ENCODE measurements around the gene ENPP6.
"Not testable (repeated sequence)": the region's sequence is repeated elsewhere in the genome, so short reads cannot be mapped to it uniquely, and the experiment has no call there.

Gene ENPP6

DNA sequence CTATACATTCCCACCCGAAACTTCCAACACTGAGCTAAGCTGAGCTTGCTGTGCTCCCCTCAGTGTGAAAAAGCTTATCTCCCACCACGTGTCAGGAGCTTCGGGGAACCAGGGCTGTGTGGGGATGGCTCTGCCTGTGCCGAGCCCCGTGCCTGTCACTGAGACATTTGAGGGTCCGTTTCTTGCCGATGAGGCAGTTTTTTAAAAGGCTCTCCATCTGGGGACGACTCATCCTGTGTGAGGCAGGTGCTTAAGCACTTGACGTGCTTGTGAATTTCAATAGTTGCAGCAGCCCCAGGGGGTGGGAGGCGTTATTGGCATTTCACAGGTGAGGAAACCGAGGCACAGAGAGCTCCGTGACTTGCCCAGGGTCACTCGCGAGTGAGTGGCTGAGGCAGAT is 160.8 kb downstream of the ENPP6 start:
- TF ChIP-seq POLR2A (IDR thresholded peaks at IDR 0.05; ENCODE audit: low read depth, low read length) = no peak
- no peak for TF ChIP-seq PAX5 (IDR thresholded peaks at IDR 0.05; ENCODE audit: insufficient read depth, low read length, severe bottlenecking)
- DNase-seq (ENCODE audit: insufficient read length, low spot score) (no peak), FAIRE-seq (no peak)

DNA sequence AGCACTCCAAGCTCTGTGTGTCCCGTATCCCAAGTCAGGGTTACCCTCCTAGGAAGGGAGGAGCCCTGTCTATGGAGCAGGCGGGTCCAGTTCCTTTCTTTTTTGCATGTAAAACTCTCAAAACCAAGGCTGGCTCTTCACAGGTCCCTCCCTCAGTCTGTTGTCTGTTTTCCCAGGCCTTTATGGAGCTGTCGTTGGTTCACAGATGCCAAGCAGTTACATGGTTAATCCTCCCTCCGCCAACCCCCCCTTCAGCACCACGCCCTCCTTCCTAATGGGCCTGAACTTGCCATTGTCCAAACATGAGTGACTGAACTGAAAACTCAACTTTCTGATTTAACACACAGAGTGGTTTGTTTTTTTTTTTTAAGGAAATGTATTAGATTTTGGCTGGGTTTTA is 164.2 kb downstream of the ENPP6 start:
- no peak for FAIRE-seq
- DNase-seq (ENCODE audit: insufficient read length, low spot score) = no peak
- TF ChIP-seq PAX5 (IDR thresholded peaks at IDR 0.05; ENCODE audit: insufficient read depth, low read length, severe bottlenecking) = no peak

DNA sequence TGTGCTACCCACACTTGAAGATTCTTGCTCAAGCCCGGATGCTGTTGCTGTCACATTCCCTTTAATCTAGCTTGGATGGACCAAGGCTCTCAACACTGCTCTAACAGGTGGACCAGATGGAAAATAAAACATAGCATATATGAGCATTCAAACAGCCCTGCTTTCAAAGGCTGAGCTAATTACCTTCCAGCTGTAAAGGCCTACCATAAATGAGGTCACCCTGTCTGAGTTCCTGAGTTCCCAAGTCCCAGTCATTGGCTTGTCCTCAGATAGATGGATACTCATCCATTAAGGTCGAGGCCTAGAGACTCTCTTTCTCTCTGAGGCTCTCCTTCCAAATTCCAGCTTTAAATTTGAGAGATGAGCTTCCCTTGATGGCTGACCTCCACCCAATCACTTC is 165.1 kb downstream of the ENPP6 start:
- no peak for FAIRE-seq
- TF ChIP-seq TAF1 (IDR thresholded peaks at IDR 0.05; ENCODE audit: low read depth, low read length) (no peak), SPI1 (IDR thresholded peaks at IDR 0.05; ENCODE audit: low read depth, low read length) (no peak), POLR2A (IDR thresholded peaks at IDR 0.05; ENCODE audit: low read depth, low read length) (no peak), POU2F2 (IDR thresholded peaks at IDR 0.05; ENCODE audit: low read depth, low read length) (no peak), POLR2AphosphoS5 (IDR thresholded peaks at IDR 0.05; ENCODE audit: low read depth, low read length) (no peak), PAX5 (IDR thresholded peaks at IDR 0.05; ENCODE audit: insufficient read depth, low read length, severe bottlenecking) (no peak)
- DNase-seq (ENCODE audit: insufficient read length, low spot score) = no peak

DNA sequence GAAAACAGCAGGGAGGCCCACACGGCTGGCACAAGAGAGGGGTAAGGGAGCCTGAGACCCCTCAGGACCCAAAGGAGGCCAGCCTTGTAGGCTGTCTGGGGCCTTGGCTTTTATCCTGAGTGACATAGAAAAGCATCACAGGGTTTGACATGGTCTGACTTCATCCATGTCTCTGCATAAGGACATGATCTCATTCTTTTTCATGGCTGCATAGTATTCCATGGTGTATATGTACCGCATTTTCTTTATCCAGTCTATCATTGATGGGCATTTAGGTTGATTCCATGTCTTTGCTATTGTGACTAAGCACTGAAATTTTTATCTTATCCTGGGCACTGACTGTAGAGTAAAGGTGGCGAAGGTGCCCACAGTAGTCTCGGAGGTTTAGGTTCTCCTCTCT is 166.4 kb downstream of the ENPP6 start:
- FAIRE-seq; DNase-seq (ENCODE audit: insufficient read length, low spot score): not testable (repeated sequence)

DNA sequence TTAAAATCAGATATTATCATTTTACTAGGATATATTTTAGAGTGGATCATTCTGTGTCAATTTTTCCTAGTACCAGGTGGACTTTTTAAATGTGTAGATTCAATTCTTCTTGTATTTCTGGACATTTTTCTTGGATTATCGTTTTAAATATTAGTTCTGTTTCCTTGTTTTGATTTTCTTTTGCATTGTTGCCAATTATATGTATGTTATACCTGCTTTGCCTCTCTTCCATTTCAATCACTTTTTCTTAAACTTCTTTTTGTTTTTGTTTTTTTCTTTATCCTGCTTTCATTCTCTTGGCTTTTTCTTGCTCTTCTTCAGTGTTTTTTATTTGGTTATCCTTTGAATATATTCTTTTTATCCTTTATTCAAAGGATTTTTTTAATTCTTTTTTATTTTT is 171.5 kb downstream of the ENPP6 start:
- TF ChIP-seq POU2F2 (IDR thresholded peaks at IDR 0.05; ENCODE audit: low read depth, low read length) = no peak
- TF ChIP-seq POLR2A (IDR thresholded peaks at IDR 0.05; ENCODE audit: low read depth, low read length) = no peak
- TF ChIP-seq POLR2AphosphoS5 (IDR thresholded peaks at IDR 0.05; ENCODE audit: low read depth, low read length) = no peak
- no peak for TF ChIP-seq TAF1 (IDR thresholded peaks at IDR 0.05; ENCODE audit: low read depth, low read length)
- no peak for TF ChIP-seq SPI1 (IDR thresholded peaks at IDR 0.05; ENCODE audit: low read depth, low read length)
- no peak for TF ChIP-seq PAX5 (IDR thresholded peaks at IDR 0.05; ENCODE audit: insufficient read depth, low read length, severe bottlenecking)
- no peak for DNase-seq (ENCODE audit: insufficient read length, low spot score)
- no peak for FAIRE-seq

DNA sequence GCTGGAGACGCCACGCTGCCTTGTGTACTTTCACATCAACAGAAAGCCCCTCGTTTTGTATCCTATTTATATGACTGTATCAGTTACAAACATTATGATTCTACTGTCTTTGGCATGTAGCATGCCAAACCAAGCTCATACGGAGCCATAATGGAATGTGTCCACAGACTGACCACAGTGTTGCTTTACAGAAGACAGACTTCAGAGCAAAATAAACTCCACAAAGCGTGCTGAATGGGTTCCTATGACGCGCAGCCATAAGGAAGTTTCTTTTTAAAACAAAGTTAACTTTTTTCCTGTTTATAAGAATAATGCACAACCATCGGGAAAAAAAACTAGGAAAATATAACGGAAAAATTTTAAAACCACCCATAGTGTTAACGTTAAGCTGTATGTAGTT is 176.5 kb downstream of the ENPP6 start:
- TF ChIP-seq PAX5 (IDR thresholded peaks at IDR 0.05; ENCODE audit: insufficient read depth, low read length, severe bottlenecking) (no peak), POU2F2 (IDR thresholded peaks at IDR 0.05; ENCODE audit: low read depth, low read length) (no peak), SPI1 (IDR thresholded peaks at IDR 0.05; ENCODE audit: low read depth, low read length) (no peak), POLR2A (IDR thresholded peaks at IDR 0.05; ENCODE audit: low read depth, low read length) (no peak), POLR2AphosphoS5 (IDR thresholded peaks at IDR 0.05; ENCODE audit: low read depth, low read length) (no peak)
- DNase-seq (ENCODE audit: insufficient read length, low spot score) (no peak), FAIRE-seq (no peak)

DNA sequence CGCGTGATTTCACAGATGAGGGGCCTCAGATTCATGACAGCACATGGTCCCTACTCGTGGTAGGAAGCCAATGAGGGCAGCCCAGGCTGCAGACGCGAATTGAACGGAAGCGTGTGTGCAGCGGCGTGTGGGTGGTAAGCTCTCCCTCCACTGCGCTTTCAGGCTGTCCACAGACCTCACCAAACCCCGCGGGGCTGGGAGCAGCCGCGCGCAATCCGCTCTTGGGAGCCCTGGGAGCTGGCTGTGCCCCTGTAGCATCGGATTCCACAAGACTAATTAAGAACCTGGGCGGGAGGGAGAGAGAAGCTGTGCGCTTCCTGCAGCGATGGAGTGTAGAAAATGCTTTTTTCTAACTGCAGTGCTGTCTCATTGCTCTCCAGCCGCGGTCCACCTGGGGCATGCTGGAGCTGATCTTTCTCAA is 177.7 kb downstream of the ENPP6 start:
- TF ChIP-seq POLR2A (IDR thresholded peaks at IDR 0.05; ENCODE audit: low read depth, low read length) (no peak), TAF1 (IDR thresholded peaks at IDR 0.05; ENCODE audit: low read depth, low read length) (no peak), POLR2AphosphoS5 (IDR thresholded peaks at IDR 0.05; ENCODE audit: low read depth, low read length) (no peak), PAX5 (IDR thresholded peaks at IDR 0.05; ENCODE audit: insufficient read depth, low read length, severe bottlenecking) (no peak), POU2F2 (IDR thresholded peaks at IDR 0.05; ENCODE audit: low read depth, low read length) (no peak), SPI1 (IDR thresholded peaks at IDR 0.05; ENCODE audit: low read depth, low read length) (no peak)
- FAIRE-seq (no peak), DNase-seq (ENCODE audit: insufficient read length, low spot score) (no peak)
